GM12878 (cell line): ENCODE measurements around the gene CYSRT1. TPM values are rescaled to one million over a fixed set of nuclear protein-coding genes. Genes with fewer than 3 reads are reported as not detected.
A peak's percentile ranks its signal among the peaks of the same experiment; 100 is the strongest.
"Not testable (repeated sequence)": the region's sequence is repeated elsewhere in the genome, so short reads cannot be mapped to it uniquely, and the experiment has no call there.

Experiments used
- ATAC-seq: fragments of 200-7000 bp; cut with Tn5 transposase; 3 replicates; pipeline ENCODE4 v1.9.1; 2020; ENCODE audit warnings: mild to moderate bottlenecking, moderate library complexity
- BruUV-seq: library from RNA; stranded (reverse); fragments of 400-500 nt; replicated peaks from 2 replicates; lab custom pipeline; 2021; lab: Mats Ljungman, UMichigan
- CTCF ChIA-PET: fragments of 300-600 bp; sonication (Branson Sonifier 250); formaldehyde crosslinking; extraction: SDS; loops from one replicate; lab custom pipeline; 2021; ENCODE audit warnings: inconsistent platforms; lab: Yijun Ruan, JAX
- POLR2A ChIA-PET: fragments of 350-600 bp; formaldehyde crosslinking; extraction: SDS; loops from one replicate; lab custom pipeline; 2021; ENCODE audit warnings: inconsistent platforms; lab: Charles Lee
- RAD21 ChIA-PET: fragments of 300-600 bp; sonication (Branson Sonifier 250); formaldehyde crosslinking; loops from one replicate; lab custom pipeline; 2023; ENCODE audit warnings: antibody characterized with exemption; ENCODE audit not compliant: unreplicated experiment; lab: Charles Lee
- SMC1A ChIA-PET: fragments of 300-600 bp; sonication (Branson Sonifier 250); formaldehyde crosslinking; loops from one replicate; lab custom pipeline; 2023; ENCODE audit not compliant: unreplicated experiment, uncharacterized antibody; lab: Charles Lee
- DNase-seq: peaks from one replicate; pipeline ENCODE4 v3.0.0-alpha.2; 2011; ENCODE audit warnings: low read depth, low spot score
- FAIRE-seq: peaks from 3 replicates; lab custom pipeline; 2011; peaks lifted over from hg19 to GRCh38; lab: Jason Lieb, UNC
- H2AFZ ChIP-seq: 2 replicates; pipeline ENCODE4 v1.6.0; 2011; ENCODE audit warnings: low read depth, low read length, control low read depth; ENCODE audit not compliant: control insufficient read depth
- H3K27ac ChIP-seq: 2 replicates; pipeline ENCODE4 v1.5.1; 2011; ENCODE audit warnings: control low read depth; ENCODE audit not compliant: control insufficient read depth, insufficient read depth
- H3K27me3 ChIP-seq, 2 experiments: replicated peaks in 1 of 2; 2 replicates each; pipeline versions ENCODE4 v1.6.0 to v1.6.1; 2011; ENCODE audit warnings: low read length in 1 of 2; ENCODE audit not compliant: control insufficient read depth in 2 of 2, insufficient read depth in 2 of 2
- H3K36me3 ChIP-seq, 2 experiments: 2 replicates each; pipeline ENCODE4 v1.5.1; 2011; ENCODE audit warnings: low read length in 1 of 2; ENCODE audit not compliant: control insufficient read depth in 2 of 2, insufficient read depth in 2 of 2
- H3K4me1 ChIP-seq: 2 replicates; pipeline ENCODE4 v1.6.1; 2011; ENCODE audit warnings: mild to moderate bottlenecking, low read length, moderate library complexity, mixed read lengths; ENCODE audit not compliant: control insufficient read depth, insufficient read depth
- H3K4me2 ChIP-seq: 2 replicates; pipeline ENCODE4 v1.6.0; 2011; ENCODE audit warnings: control low read depth; ENCODE audit not compliant: control insufficient read depth, insufficient read depth
- H3K4me3 ChIP-seq: fragments of 200-600 bp; sonication (generic); 2 replicates; pipeline ENCODE4 v1.5.1; 2016
- H3K79me2 ChIP-seq: 2 replicates; pipeline ENCODE4 v1.6.0; 2011; ENCODE audit warnings: low read length; ENCODE audit not compliant: control insufficient read depth, insufficient read depth
- H3K9ac ChIP-seq: 2 replicates; pipeline ENCODE4 v1.8.0; 2011; ENCODE audit warnings: low read length, control low read depth, mixed read lengths; ENCODE audit not compliant: control insufficient read depth, insufficient read depth
- H3K9me3 ChIP-seq: replicated peaks from 3 replicates; pipeline ENCODE4 v1.5.1; 2011; ENCODE audit warnings: mild to moderate bottlenecking, low read length; ENCODE audit not compliant: control insufficient read depth, insufficient read depth
- H4K20me1 ChIP-seq: 2 replicates; pipeline ENCODE4 v1.6.0; 2011; ENCODE audit not compliant: control insufficient read depth, insufficient read depth
- MLLT1 ChIP-seq: fragments of 450-650 bp; IDR thresholded peaks from 2 replicates; pipeline ENCODE4 v1.6.1; 2016; ENCODE audit warnings: mild to moderate bottlenecking
- WGBS: methylation state at CpG from one replicate; pipeline ENCODE4 v1.1.6; 2016; ENCODE audit warnings: low lambda C conversion rate; ENCODE audit not compliant: insufficient replicate concordance, insufficient coverage; ENCODE audit errors: missing lambda C conversion rate; 5-methylcytosine and 5-hydroxymethylcytosine counted together
- in situ Hi-C: fragments of 300-500 bp; cut with MboI; formaldehyde crosslinking; loops from 9 replicates; pipeline ENCODE4 v1.14.3; 2018; ENCODE audit warnings: mixed read lengths
- intact Hi-C: fragments of 100-400 bp; cut with micrococcal nuclease; formaldehyde crosslinking; loops from one replicate; pipeline ENCODE4 v1.14.2; 2022; ENCODE audit not compliant: unreplicated experiment
- polyA plus RNA-seq, 11 experiments: library from polyadenylated mRNA; depleted of rRNA in 4 of 11; unstranded in 6 of 11; stranded (reverse) in 5 of 11; fragments of >200 nt; fragmentation: Nextera tagmentation in 4 of 11; fragmentation: Illumina TruSeq in 1 of 11; extraction: Ambion mirVana in 4 of 11; extraction: Trizol in 1 of 11; gene quantifications; 1 replicate in 1 of 11; 2 replicates in 10 of 11; pipeline versions ENCODE4 v1.2.1 to v1.2.3, GENCODE V29; 2011 to 2016; ENCODE audit warnings: inconsistent platforms in 2 of 11, missing spikeins in 2 of 11, low read depth in 1 of 11
- total RNA-seq, 4 experiments: library from RNA; depleted of rRNA in 3 of 4; stranded (reverse); fragments of >200 nt in 3 of 4; fragmentation: Illumina TruSeq in 1 of 4; extraction: Trizol in 1 of 4; gene quantifications; 2 replicates each; pipeline versions ENCODE4 v1.2.1 to v1.2.3, GENCODE V29; 2013 to 2021

The CYSRT1 gene
- total and polyA plus RNA-seq, 10 of the 15 experiments (the other 5 are each of a cell fraction or from before 2014, with no cell fraction given), result 0.24 to 3.6 (median 0.97) TPM; not detected in 1

DNA sequence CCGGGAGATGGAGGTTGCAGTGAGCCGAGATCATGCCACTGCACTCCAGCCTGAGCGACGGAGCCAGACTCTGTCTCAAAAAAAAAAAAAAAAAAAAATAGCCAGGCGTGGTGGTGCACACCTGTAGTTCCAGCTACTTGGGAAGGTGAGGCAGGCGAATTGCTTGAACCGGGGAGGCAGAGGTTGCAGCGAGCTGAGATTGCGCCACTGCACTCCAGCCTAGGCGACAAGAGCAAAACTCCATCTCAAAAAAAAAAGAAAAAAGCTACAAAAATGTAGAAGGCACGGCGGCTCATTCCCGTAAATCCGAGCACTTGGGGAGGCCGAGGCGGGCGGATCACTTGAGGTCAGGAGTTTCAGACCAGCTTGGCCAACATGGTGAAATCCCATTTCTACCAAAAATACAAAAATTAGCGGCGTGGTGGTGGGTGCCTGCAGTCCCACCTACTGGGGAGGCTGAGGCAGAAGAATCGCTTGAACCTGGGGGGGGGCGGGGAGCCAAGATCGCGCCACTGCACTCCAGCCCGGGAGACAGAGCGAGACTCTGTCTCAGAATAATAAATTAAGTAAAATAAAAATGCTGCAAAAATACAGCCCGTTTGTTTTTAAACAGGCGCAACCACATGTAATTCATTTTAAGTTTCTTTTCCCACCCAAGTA, 14.7 kb downstream of the CYSRT1 start:
- ChIA-PET SMC1A (interaction anchor here (0.7 to 1.7 kb wide), 5 partner anchors 17 to 153 kb away, joined by 3 to 6 read pairs (median 3); partner anchors contain the start of gene MAN1B1), RAD21 (interaction anchor here (0.7 to 2.2 kb wide), 5 partner anchors 15 to 168 kb away, joined by 3 to 13 read pairs (median 11); partner anchors contain the start of genes NELFB and RNF208), CTCF (interaction anchor here (0.7 to 5.3 kb wide), 7 partner anchors 13 to 205 kb away, joined by 3 to 52 read pairs (median 3); partner anchors contain the start of genes CYSRT1, RNF208, RNF224 and SSNA1), POLR2A (interaction anchor here (0.5 to 9.2 kb wide), 19 partner anchors 15 to 361 kb away, joined by 3 to 112 read pairs (median 7); partner anchors contain the start of genes MAN1B1, NELFB, NRARP and RNF208)
- H3K27me3 ChIP-seq, BruUV-seq, in situ Hi-C loops, FAIRE-seq, H3K9me3 ChIP-seq, H4K20me1 ChIP-seq, DNase-seq: not testable (repeated sequence)
- Histone ChIP-seq H3K79me2 (peaks cover 30% of the 10 kb centered on the region), H3K36me3 (peaks cover 8 to 14% of the 10 kb centered on the region in 2 experiments), H2AFZ (peak overlapping the region; percentile 75; the same call in 1 of the 2 replicates), H3K9ac (peak overlapping the region; percentile 68), H3K4me2 (peak overlapping the region; percentile 77)
- WGBS, result 41% methylated on average over 24 of the region's 27 CpGs
- intact Hi-C loops, result loop anchor here (5.0 kb wide), 1 partner anchor 452 kb away; no protein-coding TSS in a partner anchor
- peak; percentile 79 for TF ChIP-seq MLLT1
- TF ChIP-seq, all 136 proteins: peak for 1; not testable (repeated sequence) for 135
- H3K4me1 ChIP-seq, result peaks cover 45% of the 10 kb centered on the region
- H3K27ac ChIP-seq, result peak overlapping the region; percentile 83
- ATAC-seq, result not testable (repeated sequence)
- peak overlapping the region; percentile 76 for H3K4me3 ChIP-seq
